ENCODE results near the gene JUND. TPM values are rescaled to one million over a fixed set of nuclear protein-coding genes. Genes with fewer than 3 reads are reported as not detected.

JUND gene
- total and polyA plus RNA-seq, 4 donors, result 12.8 to 103 (median 41.8) TPM

- no peak overlapping the region for H3K9ac ChIP-seq (ENCODE audit: low read depth in 1 of 2, low read length in 2 of 2)
- H3K36me3 ChIP-seq (ENCODE audit: control insufficient read depth in 4 of 4, insufficient read depth in 3 of 4, low read depth in 1 of 4, low read length in 3 of 4), result peaks cover 0 to 3% (median under 1%) of the 10 kb centered on the region in 4 donors
These were observed 25.9 kb upstream of the JUND start for GRCh38 chr19:18307271-18307681.

More at GRCh38 chr19:18307271-18307681, 25.9 kb upstream of the JUND start:
- TF ChIP-seq REST (IDR thresholded peaks at IDR 0.05), result no peak
- no peak for TF ChIP-seq JUND (IDR thresholded peaks at IDR 0.05)
- no peak for TF ChIP-seq RXRA (IDR thresholded peaks at IDR 0.05)
- TF ChIP-seq TAF1 (conservative IDR thresholded peaks at IDR 0.05), result no peak
- TF ChIP-seq CTCF (IDR thresholded peaks at IDR 0.05; ENCODE audit: low read depth, low read length, missing input control), result no peak
- TF ChIP-seq HNF4A (conservative IDR thresholded peaks at IDR 0.05), result no peak
- no peak for TF ChIP-seq SP1 (IDR thresholded peaks at IDR 0.05)
- no peak for TF ChIP-seq NR2F2 (IDR thresholded peaks at IDR 0.05)
- no peak for TF ChIP-seq ATF3 (IDR thresholded peaks at IDR 0.05)
- no peak for TF ChIP-seq GABPA (IDR thresholded peaks at IDR 0.05 in 1 of 2, conservative IDR thresholded peaks at IDR 0.05 in 1 of 2)
- TF ChIP-seq EGR1 (IDR thresholded peaks at IDR 0.05; ENCODE audit: low read depth in 2 of 2), result no peak
- no peak for TF ChIP-seq HNF4G (IDR thresholded peaks at IDR 0.05)
- TF ChIP-seq MAX (IDR thresholded peaks at IDR 0.05), result no peak
- no peak for TF ChIP-seq FOXA2 (IDR thresholded peaks at IDR 0.05)
- TF ChIP-seq YY1 (IDR thresholded peaks at IDR 0.05), result no peak
- TF ChIP-seq ZBTB33 (IDR thresholded peaks at IDR 0.05), result no peak
- TF ChIP-seq RAD21 (IDR thresholded peaks at IDR 0.05), result no peak
- no peak for TF ChIP-seq FOXA1 (IDR thresholded peaks at IDR 0.05)
- Histone ChIP-seq H3K4me1 (ENCODE audit: control insufficient read depth in 4 of 4, insufficient read depth in 4 of 4, low read length in 3 of 4) (peaks cover 6 to 36% (median 19%) of the 10 kb centered on the region in 4 donors), H3K4me3 (ENCODE audit: low read depth in 1 of 3, low read length in 3 of 3) (no peak overlapping the region), H3K27me3 (ENCODE audit: control insufficient read depth in 4 of 4, insufficient read depth in 4 of 4, low read length in 3 of 4) (no peaks in the 10 kb centered on the region), H3K9me3 (ENCODE audit: control insufficient read depth in 4 of 4, low read length in 3 of 4) (no peaks in the 10 kb centered on the region), H3K27ac (ENCODE audit: low read depth in 1 of 2, low read length in 2 of 2) (no peak overlapping the region)
- DNase-seq (ENCODE audit: low spot score), result no peak
- 94% methylated on average over 19 of the region's 19 CpGs for WGBS
